Skeletal muscle satellite cell (primary cell): ENCODE data around the gene NRIP1.
"Not testable (repeated sequence)": the region's sequence is repeated elsewhere in the genome, so short reads cannot be mapped to it uniquely, and the experiment has no call there.

ENCODE experiments used
- H3K27me3 ChIP-seq: 2 replicates; pipeline ENCODE4 v1.7.0; 2013; ENCODE audit warnings: low read length; ENCODE audit not compliant: control insufficient read depth, insufficient read depth
- H3K36me3 ChIP-seq: 2 replicates; pipeline ENCODE4 v1.7.0; 2013; ENCODE audit warnings: mild to moderate bottlenecking, control low read depth, low read length; ENCODE audit not compliant: insufficient read depth
- H3K4me1 ChIP-seq: 2 replicates; pipeline ENCODE4 v1.7.0; 2013; ENCODE audit warnings: low read length; ENCODE audit not compliant: control insufficient read depth, insufficient read depth
- H3K4me2 ChIP-seq: 2 replicates; pipeline ENCODE4 v1.7.0; 2013; ENCODE audit warnings: mild to moderate bottlenecking, low read length
- H3K4me3 ChIP-seq: 2 replicates; pipeline ENCODE4 v1.7.0; 2013; ENCODE audit warnings: low read length
- H3K9ac ChIP-seq: 2 replicates; pipeline ENCODE4 v1.7.0; 2013; ENCODE audit warnings: mild to moderate bottlenecking, low read depth, low read length, moderate library complexity
- H3K9me3 ChIP-seq: replicated peaks from 2 replicates; pipeline ENCODE4 v1.7.0; 2013; ENCODE audit warnings: mild to moderate bottlenecking, control low read depth, low read length

Gene NRIP1

DNA sequence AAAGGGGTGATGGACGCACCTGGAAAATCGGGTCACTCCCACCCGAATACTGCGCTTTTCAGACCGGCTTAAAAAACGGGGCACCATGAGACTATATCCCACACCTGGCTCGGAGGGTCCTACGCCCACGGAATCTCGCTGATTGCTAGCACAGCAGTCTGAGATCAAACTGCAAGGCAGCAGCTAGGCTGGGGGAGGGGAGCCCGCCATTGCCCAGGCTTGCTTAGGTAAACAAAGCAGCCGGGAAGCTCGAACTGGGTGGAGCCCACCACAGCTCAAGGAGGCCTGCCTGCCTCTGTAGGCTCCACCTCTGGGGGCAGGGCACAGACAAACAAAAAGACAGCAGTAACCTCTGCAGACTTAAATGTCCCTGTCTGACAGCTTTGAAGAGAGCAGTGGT, 137.5 kb downstream of the NRIP1 start:
- not testable (repeated sequence) for H3K36me3 ChIP-seq, H3K4me2 ChIP-seq, H3K4me3 ChIP-seq, H3K27me3 ChIP-seq, H3K9ac ChIP-seq, H3K9me3 ChIP-seq
- peaks cover 13% of the 10 kb centered on the region for H3K4me1 ChIP-seq

DNA sequence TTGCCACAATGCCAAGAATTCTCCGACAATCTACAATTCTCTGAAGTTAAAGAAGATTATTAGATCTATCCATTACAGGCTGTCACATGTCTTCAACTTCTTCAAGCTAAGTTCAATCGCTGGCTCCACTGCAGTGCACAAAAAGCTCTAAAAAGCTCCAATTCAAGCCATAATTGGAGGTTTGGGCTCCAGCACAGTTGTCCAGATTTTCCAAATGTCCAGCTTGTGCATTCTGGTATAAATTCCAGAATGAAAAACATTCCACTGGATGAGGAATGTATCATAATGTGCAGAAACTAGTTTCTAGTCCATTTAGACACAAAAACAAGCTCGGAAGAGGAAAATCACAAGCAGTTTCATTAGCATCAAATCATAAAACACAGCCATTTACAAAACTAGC, 138.6 kb downstream of the NRIP1 start:
- H3K9me3 ChIP-seq, result no peaks in the 10 kb centered on the region
- H3K4me2 ChIP-seq, result peak overlapping the region; percentile 15
- H3K27me3 ChIP-seq, result no peaks in the 10 kb centered on the region
- no peak overlapping the region for H3K4me3 ChIP-seq
- peaks cover 13% of the 10 kb centered on the region for H3K4me1 ChIP-seq
- no peak overlapping the region for H3K9ac ChIP-seq
- H3K36me3 ChIP-seq, result no peaks in the 10 kb centered on the region

DNA sequence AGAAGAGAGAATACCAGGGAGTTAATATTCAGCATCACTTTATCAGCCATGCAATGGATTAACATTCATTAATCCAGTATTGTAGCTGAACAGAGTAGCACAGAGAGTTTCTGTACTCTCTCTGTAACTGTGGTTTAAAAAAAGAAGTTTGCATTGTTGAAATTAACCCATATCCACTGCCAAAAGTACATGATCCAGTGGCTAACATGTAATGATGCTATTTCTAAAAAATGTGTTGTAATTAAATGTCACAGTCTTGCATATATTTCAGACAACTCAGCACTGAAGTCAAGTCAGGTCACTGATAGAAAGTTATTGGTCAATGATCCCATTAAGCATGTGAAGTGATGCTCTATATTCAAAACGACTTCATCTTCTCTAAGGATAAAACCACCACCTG, 141.3 kb downstream of the NRIP1 start:
- Histone ChIP-seq H3K27me3 (no peaks in the 10 kb centered on the region), H3K4me1 (peaks cover 13% of the 10 kb centered on the region), H3K4me3 (no peak overlapping the region), H3K9ac (no peak overlapping the region), H3K36me3 (no peaks in the 10 kb centered on the region), H3K9me3 (no peaks in the 10 kb centered on the region), H3K4me2 (no peak overlapping the region)

DNA sequence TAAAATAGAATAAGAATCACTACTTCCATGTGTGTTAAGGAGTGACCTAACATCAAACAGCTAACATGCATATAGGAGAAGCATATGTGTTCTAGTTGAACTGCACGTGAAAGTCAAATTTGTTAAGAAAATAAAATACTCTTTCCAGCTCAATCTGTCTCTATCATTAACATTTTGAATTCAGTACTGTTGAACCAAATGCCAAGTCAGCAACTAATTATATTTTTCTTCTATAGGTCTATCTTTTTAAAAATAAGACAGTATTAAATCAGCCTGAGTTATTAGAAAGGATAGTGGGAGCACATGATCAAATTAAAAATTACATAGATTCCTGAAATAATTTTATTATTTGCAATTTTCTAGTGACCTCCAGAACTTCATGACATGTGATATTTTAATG, 141.8 kb downstream of the NRIP1 start:
- Histone ChIP-seq H3K4me1 (peaks cover 13% of the 10 kb centered on the region), H3K4me2 (no peak overlapping the region), H3K36me3 (no peaks in the 10 kb centered on the region)

DNA sequence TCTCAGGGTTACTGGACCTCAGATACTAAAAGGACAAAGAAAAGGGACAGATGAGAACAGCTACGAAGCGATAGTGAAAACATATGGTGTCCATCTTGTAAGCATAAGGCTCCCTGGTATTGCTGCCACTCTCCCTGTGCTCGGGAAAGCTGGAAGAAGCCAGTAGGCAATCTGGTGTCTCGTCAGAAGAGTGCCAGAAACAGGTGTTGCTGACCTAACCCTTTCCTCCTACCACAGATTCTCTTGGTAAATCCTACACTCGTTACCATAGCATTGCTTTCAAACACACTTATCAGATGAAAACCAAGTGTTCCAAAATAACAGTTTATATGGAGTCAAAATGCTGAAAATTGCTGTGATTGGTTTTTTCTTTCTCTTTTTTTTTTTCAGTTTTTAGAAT, 146.3 kb downstream of the NRIP1 start:
- Histone ChIP-seq H3K36me3 (no peaks in the 10 kb centered on the region), H3K4me2 (peak overlapping the region; percentile 52), H3K9me3 (no peaks in the 10 kb centered on the region), H3K4me3 (peak overlapping the region; percentile 7), H3K27me3 (no peaks in the 10 kb centered on the region), H3K9ac (peak overlapping the region; percentile 20), H3K4me1 (peaks cover 11% of the 10 kb centered on the region)

More for the DNA sequence above, 141.8 kb downstream of the NRIP1 start:
- no peaks in the 10 kb centered on the region for H3K27me3 ChIP-seq
- H3K4me3 ChIP-seq, result no peak overlapping the region
- no peaks in the 10 kb centered on the region for H3K9me3 ChIP-seq
- no peak overlapping the region for H3K9ac ChIP-seq

DNA sequence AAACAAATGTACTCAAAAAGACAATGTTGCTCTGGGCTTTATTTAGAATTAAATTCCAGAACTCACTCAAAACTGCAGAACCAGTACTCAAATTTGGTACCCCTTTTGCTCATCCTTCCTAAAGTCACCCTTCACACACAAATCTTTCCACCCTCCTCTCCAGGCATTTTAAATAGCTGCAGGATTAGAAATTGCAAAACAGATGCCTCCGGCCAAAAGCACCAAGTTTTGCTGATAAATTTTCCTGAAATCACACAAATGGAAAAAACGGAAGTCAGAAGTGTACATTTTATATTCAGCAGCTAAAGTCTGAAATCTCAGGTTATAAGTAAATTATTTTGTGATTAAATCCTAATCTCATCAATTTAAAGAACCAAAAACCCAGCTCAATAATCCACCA, 147.0 kb downstream of the NRIP1 start:
- Histone ChIP-seq H3K36me3 (no peaks in the 10 kb centered on the region), H3K9ac (peak overlapping the region; percentile 20), H3K4me2 (peak overlapping the region; percentile 52)

DNA sequence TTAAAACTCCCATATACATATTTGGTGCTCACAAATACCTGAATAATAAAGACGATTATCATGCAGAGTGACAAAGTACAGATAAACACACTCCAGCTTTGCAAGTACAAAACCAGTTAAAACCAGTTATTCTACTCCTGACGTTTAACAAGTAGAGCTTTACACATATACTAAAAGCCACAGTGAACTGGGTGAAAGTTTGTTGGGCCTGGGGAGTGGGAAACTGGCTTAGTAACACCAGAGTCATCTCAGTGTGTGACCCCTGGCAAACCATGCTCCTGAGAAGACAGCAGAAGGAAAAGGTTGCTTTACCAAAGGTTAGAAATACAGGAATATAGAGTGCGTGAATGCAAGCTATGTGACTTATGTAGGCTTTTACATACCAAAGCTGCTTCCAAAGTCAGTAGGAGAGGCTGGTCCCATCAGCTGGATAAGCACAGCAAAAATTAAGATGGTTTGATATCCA, 148.1 kb downstream of the NRIP1 start:
- no peaks in the 10 kb centered on the region for H3K27me3 ChIP-seq
- no peaks in the 10 kb centered on the region for H3K9me3 ChIP-seq
- H3K9ac ChIP-seq, result no peak overlapping the region
- H3K4me3 ChIP-seq, result no peak overlapping the region
- H3K4me2 ChIP-seq, result no peak overlapping the region
- peaks cover 3% of the 10 kb centered on the region for H3K4me1 ChIP-seq
- no peaks in the 10 kb centered on the region for H3K36me3 ChIP-seq

More for the DNA sequence above, 147.0 kb downstream of the NRIP1 start:
- Histone ChIP-seq H3K27me3 (no peaks in the 10 kb centered on the region), H3K9me3 (no peaks in the 10 kb centered on the region), H3K4me3 (peak overlapping the region; percentile 14), H3K4me1 (peaks cover 4% of the 10 kb centered on the region)

DNA sequence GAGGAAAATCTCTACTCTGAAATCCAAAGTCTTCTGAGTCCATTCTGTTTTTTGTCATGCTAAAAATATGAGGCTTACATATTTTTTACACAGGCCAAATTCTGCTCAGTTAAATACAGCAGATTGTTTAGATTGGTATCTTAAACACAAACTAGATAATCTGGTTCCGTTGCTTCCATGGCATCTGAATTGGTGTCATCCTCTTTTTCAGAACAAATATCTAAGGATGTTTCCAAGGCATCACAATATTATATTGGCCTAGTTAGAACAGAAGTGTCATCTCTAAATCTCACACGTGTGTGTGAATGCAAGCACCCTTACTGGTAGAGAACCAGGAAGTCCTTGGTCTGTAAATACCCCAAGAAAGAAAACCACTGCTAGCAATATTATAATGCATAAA, 151.2 kb downstream of the NRIP1 start:
- H3K4me1 ChIP-seq, result peaks cover 3% of the 10 kb centered on the region
- no peaks in the 10 kb centered on the region for H3K36me3 ChIP-seq
- no peak overlapping the region for H3K4me2 ChIP-seq
- H3K27me3 ChIP-seq, result no peaks in the 10 kb centered on the region
- no peaks in the 10 kb centered on the region for H3K9me3 ChIP-seq
- H3K4me3 ChIP-seq, result no peak overlapping the region
- H3K9ac ChIP-seq, result no peak overlapping the region

DNA sequence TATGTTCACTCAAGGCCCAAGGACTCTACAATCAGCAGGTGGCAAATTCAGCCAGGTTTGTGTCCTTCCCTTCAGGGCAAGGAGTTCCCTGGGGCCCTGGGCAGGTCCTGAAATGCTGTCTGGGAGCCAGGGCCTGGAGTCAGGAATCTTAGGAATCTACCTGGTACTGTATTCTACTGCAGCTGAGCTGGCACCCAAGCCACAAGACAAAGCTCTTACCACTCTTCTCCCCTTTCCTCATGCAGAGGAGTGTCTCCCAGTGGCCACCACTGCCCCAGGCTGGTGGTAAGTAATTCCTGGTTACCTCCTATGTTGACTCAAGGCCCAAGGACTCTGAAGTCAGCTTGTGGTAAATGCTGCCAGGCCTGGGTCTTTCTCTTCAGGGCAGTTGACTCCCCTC, 153.4 kb downstream of the NRIP1 start:
- H3K36me3 ChIP-seq, result no peaks in the 10 kb centered on the region
- no peak overlapping the region for H3K9ac ChIP-seq
- no peak overlapping the region for H3K4me2 ChIP-seq
- H3K4me3 ChIP-seq, result no peak overlapping the region
- H3K4me1 ChIP-seq, result no peaks in the 10 kb centered on the region
- H3K9me3 ChIP-seq, result no peaks in the 10 kb centered on the region
- no peaks in the 10 kb centered on the region for H3K27me3 ChIP-seq
